ENCODE measurements around the gene PLXNB2. TPM values are rescaled to one million over a fixed set of nuclear protein-coding genes. Genes with fewer than 3 reads are reported as not detected.

The PLXNB2 gene
- polyA plus RNA-seq, 1 experiment: 68.0 TPM

GRCh38 chr22:50305923-50306566 is 1.4 kb downstream of the PLXNB2 start:
- ChIA-PET POLR2A (interaction anchor here (1.3 to 2.4 kb wide), 4 partner anchors 8 to 34 kb away, joined by 3 to 19 read pairs (median 8); no protein-coding TSS in a partner anchor), CTCF (no interaction called here)
- peak overlapping the region; percentile 93 for H3K27ac ChIP-seq (ENCODE audit: low read depth, low read length)
- TF ChIP-seq CTCF (IDR thresholded peaks at IDR 0.05; ENCODE audit: low read depth, low read length): no peak
- H3K27me3 ChIP-seq (ENCODE audit: control insufficient read depth, insufficient read depth, low read length): no peaks in the 10 kb centered on the region
- peaks cover 3% of the 10 kb centered on the region; the same call in 1 of the 2 replicates for H3K9me3 ChIP-seq (ENCODE audit: control insufficient read depth, insufficient read depth, low read length)
- DNase-seq (ENCODE audit: low read depth, low spot score): peak; percentile 90
- peak overlapping the region; percentile 93 for H3K4me3 ChIP-seq (ENCODE audit: low read depth, low read length)

- H3K4me3 ChIP-seq (ENCODE audit: low read depth, low read length): peak overlapping the region; percentile 93
- H3K9me3 ChIP-seq (ENCODE audit: control insufficient read depth, insufficient read depth, low read length): peaks cover 3% of the 10 kb centered on the region; the same call in 1 of the 2 replicates
- ChIA-PET POLR2A (interaction anchor here (1.6 to 2.4 kb wide), 3 partner anchors 12 to 33 kb away, joined by 6 to 19 read pairs (median 9); no protein-coding TSS in a partner anchor), CTCF (interaction anchor here (0.7 kb wide), 1 partner anchor 36 kb away, joined by 3 read pairs; no protein-coding TSS in a partner anchor)
- H3K27me3 ChIP-seq (ENCODE audit: control insufficient read depth, insufficient read depth, low read length): no peaks in the 10 kb centered on the region
- TF ChIP-seq CTCF (IDR thresholded peaks at IDR 0.05; ENCODE audit: low read depth, low read length): no peak
- DNase-seq (ENCODE audit: low read depth, low spot score): no peak
- peak overlapping the region; percentile 93 for H3K27ac ChIP-seq (ENCODE audit: low read depth, low read length)
These were observed 2.0 kb downstream of the PLXNB2 start for GRCh38 chr22:50305393-50305922.

GRCh38 chr22:50304528-50305392 is 2.7 kb downstream of the PLXNB2 start:
- Histone ChIP-seq H3K27me3 (ENCODE audit: control insufficient read depth, insufficient read depth, low read length) (no peaks in the 10 kb centered on the region), H3K9me3 (ENCODE audit: control insufficient read depth, insufficient read depth, low read length) (peaks cover 3% of the 10 kb centered on the region; the same call in 1 of the 2 replicates), H3K4me3 (ENCODE audit: low read depth, low read length) (peak overlapping the region; percentile 93), H3K27ac (ENCODE audit: low read depth, low read length) (peak overlapping the region; percentile 93)
- ChIA-PET CTCF (interaction anchor here (0.7 kb wide), 1 partner anchor 37 kb away, joined by 3 read pairs; no protein-coding TSS in a partner anchor), POLR2A (interaction anchor here (1.6 to 2.4 kb wide), 3 partner anchors 11 to 33 kb away, joined by 6 to 19 read pairs (median 9); no protein-coding TSS in a partner anchor)
- no peak for DNase-seq (ENCODE audit: low read depth, low spot score)
- TF ChIP-seq CTCF (IDR thresholded peaks at IDR 0.05; ENCODE audit: low read depth, low read length): no peak

GRCh38 chr22:50303848-50304527 is 3.5 kb downstream of the PLXNB2 start:
- peaks cover 3% of the 10 kb centered on the region; the same call in 1 of the 2 replicates for H3K9me3 ChIP-seq (ENCODE audit: control insufficient read depth, insufficient read depth, low read length)
- H3K4me3 ChIP-seq (ENCODE audit: low read depth, low read length): peak overlapping the region; percentile 32
- ChIA-PET POLR2A (interaction anchor here (1.6 kb wide), 1 partner anchor 22 kb away, joined by 6 read pairs; no protein-coding TSS in a partner anchor), CTCF (no interaction called here)
- no peaks in the 10 kb centered on the region for H3K27me3 ChIP-seq (ENCODE audit: control insufficient read depth, insufficient read depth, low read length)
- peak overlapping the region; percentile 57 for H3K27ac ChIP-seq (ENCODE audit: low read depth, low read length)
- TF ChIP-seq CTCF (IDR thresholded peaks at IDR 0.05; ENCODE audit: low read depth, low read length): 0 out of 2 replicates have a peak, but pooled peaks have one; percentile 16
- no peak for DNase-seq (ENCODE audit: low read depth, low spot score)

Data from AG04450 (cell line).